K562 (cell line): ENCODE measurements around the gene TACC3. TPM values are rescaled to one million over a fixed set of nuclear protein-coding genes. Genes with fewer than 3 reads are reported as not detected.

Source experiments
- ATAC-seq: fragments of 200-7000 bp; cut with Tn5 transposase; 3 replicates; pipeline ENCODE4 v1.9.1; 2020; ENCODE audit warnings: moderate library complexity
- BruUV-seq: library from RNA; stranded (reverse); fragments of 400-500 nt; replicated peaks from 2 replicates; lab custom pipeline; 2021; lab: Mats Ljungman, UMichigan
- CTCF ChIA-PET: fragments of 300-600 bp; formaldehyde crosslinking; extraction: SDS; loops from one replicate; lab custom pipeline; 2021; ENCODE audit warnings: low intra/inter-chr PET ratio; lab: Yijun Ruan, JAX
- POLR2A ChIA-PET: fragments of 300-600, 350-650 bp; sonication (Branson Sonifier 250); formaldehyde crosslinking; extraction: SDS; loops from one replicate; lab custom pipeline; 2021; ENCODE audit warnings: antibody characterized with exemption, inconsistent platforms; lab: Yijun Ruan, JAX
- DNase-seq, 4 experiments: peaks; one replicate each; pipeline versions ENCODE4 v3.0.0 to v3.0.0-alpha.2; 2011 to 2018; ENCODE audit warnings: low spot score in 3 of 4, mixed read lengths in 3 of 4; ENCODE audit errors: extremely low read depth in 1 of 4
- FAIRE-seq: peaks from 2 replicates; lab custom pipeline; 2011; peaks lifted over from hg19 to GRCh38; lab: Jason Lieb, UNC
- H2AFZ ChIP-seq: 2 replicates; pipeline ENCODE4 v1.6.0; 2011; ENCODE audit warnings: low read depth, low read length, control low read depth, inconsistent platforms
- H3K27ac ChIP-seq: fragments of 200-600 bp; 3 replicates; pipeline ENCODE4 v1.8.0; 2011; ENCODE audit warnings: low read depth, mild to moderate bottlenecking, control low read depth, inconsistent platforms, low read length, moderate library complexity, mixed read lengths; ENCODE audit errors: extremely low read depth
- H3K27me3 ChIP-seq, 2 experiments: fragments of 300-600 bp in 1 of 2; 2 replicates in 1 of 2; 3 replicates in 1 of 2; pipeline versions ENCODE4 v1.6.0 to v1.8.0; 2011; ENCODE audit warnings: inconsistent platforms in 2 of 2, low read length in 2 of 2, mild to moderate bottlenecking in 1 of 2, mixed read lengths in 1 of 2, moderate library complexity in 1 of 2; ENCODE audit not compliant: control insufficient read depth in 2 of 2, insufficient read depth in 2 of 2
- H3K36me3 ChIP-seq: fragments of 300-600 bp; 3 replicates; pipeline ENCODE4 v1.8.0; 2011; ENCODE audit warnings: mild to moderate bottlenecking, low read length, inconsistent platforms; ENCODE audit not compliant: control insufficient read depth, insufficient read depth
- H3K4me1 ChIP-seq, 2 experiments: fragments of 200-600 bp in 1 of 2; replicated peaks in 1 of 2; 2 replicates in 1 of 2; 3 replicates in 1 of 2; pipeline versions ENCODE4 v1.5.1 to v1.8.0; 2011; ENCODE audit warnings: inconsistent platforms in 2 of 2, low read length in 2 of 2, mild to moderate bottlenecking in 1 of 2, mixed read lengths in 1 of 2, moderate library complexity in 1 of 2; ENCODE audit not compliant: control insufficient read depth in 2 of 2, insufficient read depth in 2 of 2
- H3K4me2 ChIP-seq: 2 replicates; pipeline ENCODE4 v1.6.1; 2011; ENCODE audit warnings: low read length, control low read depth, inconsistent platforms, mixed read lengths; ENCODE audit not compliant: insufficient read depth
- H3K4me3 ChIP-seq: fragments of 200-600 bp; sonication (generic), shearing (Covaris generic); 2 replicates; pipeline ENCODE4 v1.5.1; 2016; ENCODE audit warnings: control low read depth, inconsistent platforms
- H3K79me2 ChIP-seq: fragments of 200-600 bp; 3 replicates; pipeline ENCODE4 v1.8.0; 2011; ENCODE audit warnings: low read length, inconsistent platforms; ENCODE audit not compliant: control insufficient read depth, insufficient read depth
- H3K9ac ChIP-seq, 2 experiments: 2 replicates each; pipeline versions ENCODE4 v1.6.0 to v1.6.1; 2011; ENCODE audit warnings: low read depth in 2 of 2, low read length in 2 of 2, control low read depth in 1 of 2, inconsistent platforms in 1 of 2, mild to moderate bottlenecking in 1 of 2, mixed read lengths in 1 of 2; ENCODE audit not compliant: insufficient read depth in 1 of 2
- H3K9me1 ChIP-seq: one replicate; pipeline ENCODE4 v1.6.0; 2011; ENCODE audit warnings: inconsistent platforms, mild to moderate bottlenecking, low read length, moderate library complexity; ENCODE audit not compliant: control insufficient read depth, insufficient read depth
- H3K9me3 ChIP-seq: replicated peaks from 2 replicates; pipeline ENCODE4 v1.5.1; 2011; ENCODE audit warnings: low read depth, low read length, inconsistent platforms; ENCODE audit not compliant: control insufficient read depth, insufficient read depth
- H4K20me1 ChIP-seq: replicated peaks from 2 replicates; pipeline ENCODE4 v1.6.1; 2011; ENCODE audit warnings: low read length, inconsistent platforms, mixed read lengths; ENCODE audit not compliant: control insufficient read depth, insufficient read depth
- ATF3 ChIP-seq, 2 experiments: fragments of 450-650 bp in 1 of 2; sonication (generic) in 1 of 2; formaldehyde crosslinking in 1 of 2; IDR thresholded peaks in 1 of 2; conservative IDR thresholded peaks in 1 of 2; 2 replicates each; pipeline versions ENCODE4 v1.6.1 to v1.8.1; 2016 to 2023; ENCODE audit warnings: mild to moderate bottlenecking in 2 of 2, moderate library complexity in 2 of 2, inconsistent platforms in 1 of 2, missing genetic modification reagents in 1 of 2
- ATF4 ChIP-seq: fragments of 450-650 bp; formaldehyde crosslinking; IDR thresholded peaks from 2 replicates; pipeline ENCODE4 v1.4.0; 2022; ENCODE audit warnings: mild to moderate bottlenecking, moderate library complexity
- BACH1 ChIP-seq: fragments of 200-800 bp; sonication (Bioruptor generic); IDR thresholded peaks from 2 replicates; pipeline ENCODE4 v1.6.1; 2016; ENCODE audit warnings: missing genetic modification characterization, missing compliant biosample characterization
- CREB1 ChIP-seq, 2 experiments: sonication (generic) in 1 of 2; formaldehyde crosslinking in 1 of 2; IDR thresholded peaks; 2 replicates each; pipeline versions ENCODE4 v1.6.1 to v1.8.0; 2012 to 2022; ENCODE audit warnings: inconsistent platforms in 1 of 2, mild to moderate bottlenecking in 1 of 2, missing genetic modification reagents in 1 of 2, moderate library complexity in 1 of 2
- CREM ChIP-seq: IDR thresholded peaks from 2 replicates; pipeline ENCODE4 v1.6.1; 2014; ENCODE audit warnings: antibody characterized with exemption, low read depth
- CTBP1 ChIP-seq: fragments of 450-650 bp; IDR thresholded peaks from 2 replicates; pipeline ENCODE4 v1.6.1; 2016; ENCODE audit warnings: borderline replicate concordance
- GATAD2B ChIP-seq: fragments of 450-650 bp; IDR thresholded peaks from 2 replicates; pipeline ENCODE4 v1.6.1; 2017; ENCODE audit warnings: mild to moderate bottlenecking, borderline replicate concordance
- HDAC2 ChIP-seq: fragments of 450-650 bp; IDR thresholded peaks from 2 replicates; pipeline ENCODE4 v1.6.1; 2016; ENCODE audit warnings: mild to moderate bottlenecking
- IRF2 ChIP-seq: sonication (generic); formaldehyde crosslinking; IDR thresholded peaks from 2 replicates; pipeline ENCODE4 v1.8.1; 2022; ENCODE audit warnings: mild to moderate bottlenecking, missing genetic modification reagents
- MAFK ChIP-seq: IDR thresholded peaks from 2 replicates; pipeline ENCODE4 v1.6.1; 2011; ENCODE audit warnings: low read length, improper control_type of control experiment
- MBD2 ChIP-seq: sonication (generic); IDR thresholded peaks from 2 replicates; pipeline ENCODE4 v1.6.1; 2016; ENCODE audit warnings: low read depth, borderline replicate concordance
- NFATC3 ChIP-seq: fragments of 450-650 bp; IDR thresholded peaks from 2 replicates; pipeline ENCODE4 v1.6.1; 2017; ENCODE audit warnings: mild to moderate bottlenecking
- NFE2 ChIP-seq: IDR thresholded peaks from 2 replicates; pipeline ENCODE4 v1.6.1; 2014; ENCODE audit warnings: antibody characterized with exemption, low read depth
- NR1H2 ChIP-seq: sonication (generic); formaldehyde crosslinking; IDR thresholded peaks from 2 replicates; pipeline ENCODE4 v1.4.0; 2020; ENCODE audit warnings: mild to moderate bottlenecking, missing genetic modification reagents
- SMARCA4 ChIP-seq: fragments of 450-650 bp; IDR thresholded peaks from 2 replicates; pipeline ENCODE4 v1.6.1; 2016
- SNRNP70 ChIP-seq: fragments of 200-400 bp; formaldehyde crosslinking; optimal IDR thresholded peaks from 2 replicates; pipeline ENCODE3; 2017; ENCODE audit warnings: low read depth, low read length
- SRF ChIP-seq, 2 experiments: fragments of 250-450, 450-650 bp in 1 of 2; sonication (Bioruptor Pico) in 1 of 2; sonication (generic) in 1 of 2; formaldehyde crosslinking; IDR thresholded peaks; 2 replicates each; pipeline versions ENCODE4 v1.5.0 to v1.5.1; 2020 to 2022; ENCODE audit warnings: mild to moderate bottlenecking in 1 of 2, missing genetic modification reagents in 1 of 2
- ZBTB12 ChIP-seq: fragments of 250-450 bp; sonication (Bioruptor Pico); IDR thresholded peaks from 2 replicates; pipeline ENCODE4 v1.4.0; 2020
- ZFX ChIP-seq: sonication (generic); formaldehyde crosslinking; IDR thresholded peaks from 2 replicates; pipeline ENCODE4 v1.8.0; 2022; ENCODE audit warnings: mild to moderate bottlenecking, missing genetic modification reagents, moderate library complexity
- ZNF583 ChIP-seq: fragments of 250-450 bp; sonication (Bioruptor Pico); IDR thresholded peaks from 2 replicates; pipeline ENCODE4 v1.4.0; 2020
- WGBS: fragments of 100-300 bp; shearing (Covaris generic); methylation state at CpG from one replicate; pipeline ENCODE4 v1.1.6; 2016; ENCODE audit warnings: low coverage, mixed read lengths; ENCODE audit not compliant: insufficient coverage; ENCODE audit errors: missing lambda C conversion rate; 5-methylcytosine and 5-hydroxymethylcytosine counted together
- in situ Hi-C: fragments of 300-500 bp; cut with MboI; formaldehyde crosslinking; loops from 4 replicates; pipeline ENCODE4 v1.15.0; 2018; ENCODE audit warnings: inconsistent platforms, mixed read lengths
- intact Hi-C: fragments of 100-400 bp; cut with micrococcal nuclease; formaldehyde crosslinking; loops from 2 replicates; pipeline ENCODE4 v1.14.2; 2022
- polyA plus RNA-seq, 8 experiments: library from polyadenylated mRNA; depleted of rRNA in 4 of 8; stranded (reverse) in 5 of 8; unstranded in 3 of 8; fragments of >200 nt; fragmentation: Nextera tagmentation in 2 of 8; fragmentation: Illumina TruSeq in 1 of 8; extraction: Ambion mirVana in 2 of 8; extraction: Trizol in 1 of 8; gene quantifications; 2 replicates each; pipeline versions ENCODE4 v1.2.1 to v1.2.3, GENCODE V29; 2011 to 2014; ENCODE audit warnings: inconsistent platforms in 1 of 8, missing spikeins in 1 of 8
- total RNA-seq, 7 experiments: library from RNA; depleted of rRNA in 6 of 7; stranded (reverse); fragments of >200 nt in 6 of 7; fragmentation: Illumina TruSeq in 2 of 7; extraction: Trizol in 2 of 7; gene quantifications; 2 replicates each; pipeline versions ENCODE4 v1.2.1 to v1.2.3, GENCODE V29; 2011 to 2021; ENCODE audit warnings: low replicate concordance in 1 of 7

Gene TACC3
- total and polyA plus RNA-seq, 9 of the 15 experiments (the other 6 are each of a cell fraction or from before 2014, with no cell fraction given) = 1.9 to 122 (median 55.6) TPM

DNA sequence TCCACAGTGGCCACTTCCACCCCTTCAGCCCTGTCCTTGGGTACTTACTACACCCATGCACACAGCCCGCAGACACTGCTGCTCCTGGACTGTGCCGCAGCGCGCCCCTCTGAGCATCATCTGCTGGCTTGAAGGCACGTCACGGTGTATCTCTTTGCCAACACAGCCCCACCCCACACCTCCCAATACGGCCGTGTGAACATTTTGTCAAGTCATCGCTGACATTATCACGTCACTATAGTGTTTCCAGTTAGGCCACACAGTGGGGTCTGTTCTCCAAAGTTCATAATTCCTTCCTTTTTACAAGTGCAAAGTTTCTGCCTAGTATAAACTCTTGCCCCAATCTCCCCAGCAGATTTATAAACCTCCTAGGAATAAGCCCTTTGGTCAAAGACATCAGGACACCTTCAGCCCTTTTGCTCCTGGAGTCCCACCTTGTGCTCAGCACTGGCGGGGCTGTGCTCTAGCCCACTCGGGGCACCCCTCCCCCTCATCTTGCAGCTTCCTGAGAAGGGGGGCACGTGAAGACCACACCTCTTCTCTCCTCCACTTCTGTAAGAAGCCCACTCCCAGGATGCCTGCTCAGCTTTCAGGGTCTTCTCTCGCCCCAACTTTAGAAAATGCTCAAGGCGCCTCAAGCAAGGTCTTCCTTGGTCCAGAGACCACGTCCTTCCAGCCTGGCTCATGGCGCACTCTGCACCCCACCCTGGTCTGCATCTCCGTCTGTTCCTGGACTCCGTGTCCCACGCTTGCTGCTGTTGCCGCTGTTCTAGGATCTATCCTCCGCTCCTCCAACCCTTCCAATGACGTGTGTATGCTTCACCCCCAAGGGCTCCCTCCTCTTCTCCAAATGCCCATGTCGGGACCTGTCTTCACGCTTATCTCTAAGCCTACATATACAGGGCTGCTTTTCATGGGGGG is 44.5 kb upstream of the TACC3 start:
- Histone ChIP-seq H3K36me3 (no peaks in the 10 kb centered on the region), H3K27ac (peak overlapping the region; percentile 63), H4K20me1 (no peaks in the 10 kb centered on the region), H3K4me3 (no peak overlapping the region), H3K4me2 (peak overlapping the region; percentile 46; the same call in 1 of the 2 replicates), H3K4me1 (peaks cover 15 to 38% of the 10 kb centered on the region in 2 experiments), H3K9ac (peak overlapping the region; percentile 53 to 74), H3K27me3 (no peaks in the 10 kb centered on the region), H3K9me3 (no peaks in the 10 kb centered on the region), H3K79me2 (no peaks in the 10 kb centered on the region), H3K9me1 (no peaks in the 10 kb centered on the region), H2AFZ (peak overlapping the region; percentile 87)
- ChIA-PET POLR2A (interaction anchor here (1.0 to 1.1 kb wide), 3 partner anchors 9 to 47 kb away, joined by 3 to 4 read pairs (median 4); no protein-coding TSS in a partner anchor), CTCF (no interaction called here)
- 41% methylated on average over 24 of the region's 25 CpGs for WGBS
- DNase-seq (peak; percentile 65 to 85 (median 74)), ATAC-seq (peak; percentile 96), FAIRE-seq (peak; percentile 100)
- intact Hi-C loops (no loop called here), in situ Hi-C loops (no loop called here)
- no TSS peak for BruUV-seq
- TF ChIP-seq ATF3 (IDR thresholded peaks at IDR 0.05) (peak; percentile 47), ATF3 (CRISPR knock-in tag; conservative IDR thresholded peaks at IDR 0.05) (no peak), NFE2 (peak; percentile 98), ATF4 (CRISPR knock-in tag) (0 out of 2 replicates have a peak, but pooled peaks have one; percentile 5), ZBTB12 (CRISPR knock-in tag) (peak; percentile 49; the same call in 1 of the 2 replicates), HDAC2 (no peak; the same call in 1 of the 2 replicates), MAFK (peak; percentile 91), GATAD2B (0 out of 2 replicates have a peak, but pooled peaks have one; percentile 29), ZFX (CRISPR knock-in tag) (peak; percentile 57), MBD2 (no peak), BACH1 (peak; percentile 52; the same call in 1 of the 2 replicates), SRF (CRISPR knock-in tag; IDR thresholded peaks at IDR 0.05) (peak in 1 of 2 experiments; percentile 60; a peak in 1 of 4 replicates), IRF2 (CRISPR knock-in tag) (no peak), SNRNP70 (no peak), NR1H2 (no peak), CREB1 (IDR thresholded peaks at IDR 0.05) (peak; percentile 69), CREB1 (CRISPR knock-in tag; IDR thresholded peaks at IDR 0.05) (peak; percentile 35; the same call in 1 of the 2 replicates), NFATC3 (no peak), CTBP1 (peak; percentile 67; the same call in 1 of the 2 replicates), CREM (peak; percentile 87), ZNF583 (CRISPR knock-in tag) (no peak), SMARCA4 (peak; percentile 61; the same call in 1 of the 2 replicates)
